OCI-LY3 (cell line): Measurements from ENCODE around the gene MORF4L1.

Experiments
- CTCF ChIP-seq: fragments of 200-600, 300-600 bp; sonication (generic); IDR thresholded peaks from 2 replicates; pipeline ENCODE4 v1.5.1; 2014; ENCODE audit warnings: antibody characterized with exemption, low read length, low read depth
- EZH2phosphoT487 ChIP-seq: fragments of 200-600 bp; shearing (Covaris generic); IDR thresholded peaks from 2 replicates; pipeline ENCODE4 v1.6.1; 2018; ENCODE audit warnings: antibody characterized with exemption, mixed run types, low read depth

DNA sequence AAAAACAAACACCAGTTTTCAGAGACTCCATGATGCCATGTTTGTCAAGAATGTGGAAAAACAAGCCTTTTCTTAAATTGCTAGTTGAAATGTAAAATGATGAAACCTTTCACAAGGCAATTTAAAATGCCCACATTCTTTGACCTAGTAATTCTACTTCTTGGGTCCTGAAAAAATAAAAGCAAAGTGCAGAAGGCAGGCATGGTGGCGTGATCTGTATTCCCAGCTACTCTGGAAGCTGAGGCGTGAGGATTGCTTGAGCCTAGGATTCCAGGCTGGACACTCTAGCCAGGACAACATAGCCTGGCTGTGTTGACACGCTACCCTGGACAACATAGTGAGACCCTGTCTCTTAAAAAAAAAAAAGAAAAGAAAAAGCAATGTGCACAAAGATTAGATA is 4.3 kb upstream of the MORF4L1 start:
- no peak for TF ChIP-seq CTCF
- TF ChIP-seq EZH2phosphoT487: no peak
